ENCODE data around the gene BAHCC1.

The BAHCC1 gene

GRCh38 chr17:81368161-81369022 lies 26.9 kb upstream of the BAHCC1 start:
- no peaks in the 10 kb centered on the region for H3K4me1 ChIP-seq (ENCODE audit: control insufficient read depth, insufficient read depth, low read length, unreplicated experiment)
- no peak overlapping the region for H3K27ac ChIP-seq (ENCODE audit: low read depth, low read length)
- H3K4me3 ChIP-seq (ENCODE audit: low read depth, low read length): no peak overlapping the region
- no peaks in the 10 kb centered on the region for H3K79me2 ChIP-seq (ENCODE audit: control insufficient read depth, insufficient read depth, low read length, unreplicated experiment)
- H3K36me3 ChIP-seq (ENCODE audit: insufficient read depth, low read length): no peaks in the 10 kb centered on the region
- no peak overlapping the region for H2AFZ ChIP-seq (ENCODE audit: low read length, unreplicated experiment)
- H3K27me3 ChIP-seq (ENCODE audit: insufficient read depth, low read length): no peaks in the 10 kb centered on the region

- Histone ChIP-seq H3K27ac (ENCODE audit: low read depth, low read length) (no peak overlapping the region), H3K36me3 (ENCODE audit: insufficient read depth, low read length) (no peaks in the 10 kb centered on the region), H3K4me1 (ENCODE audit: control insufficient read depth, insufficient read depth, low read length, unreplicated experiment) (no peaks in the 10 kb centered on the region), H2AFZ (ENCODE audit: low read length, unreplicated experiment) (no peak overlapping the region), H3K4me3 (ENCODE audit: low read depth, low read length) (no peak overlapping the region), H3K79me2 (ENCODE audit: control insufficient read depth, insufficient read depth, low read length, unreplicated experiment) (no peaks in the 10 kb centered on the region), H3K27me3 (ENCODE audit: insufficient read depth, low read length) (no peaks in the 10 kb centered on the region)
These were observed 25.0 kb upstream of the BAHCC1 start for GRCh38 chr17:81370294-81370693.

- Histone ChIP-seq H3K36me3 (ENCODE audit: insufficient read depth, low read length) (no peaks in the 10 kb centered on the region), H3K79me2 (ENCODE audit: control insufficient read depth, insufficient read depth, low read length, unreplicated experiment) (no peaks in the 10 kb centered on the region), H3K27ac (ENCODE audit: low read depth, low read length) (no peak overlapping the region), H3K4me1 (ENCODE audit: control insufficient read depth, insufficient read depth, low read length, unreplicated experiment) (no peaks in the 10 kb centered on the region), H3K4me3 (ENCODE audit: low read depth, low read length) (no peak overlapping the region), H2AFZ (ENCODE audit: low read length, unreplicated experiment) (no peak overlapping the region), H3K27me3 (ENCODE audit: insufficient read depth, low read length) (no peaks in the 10 kb centered on the region)
These were observed 23.1 kb upstream of the BAHCC1 start for GRCh38 chr17:81371910-81372760.

DNA sequence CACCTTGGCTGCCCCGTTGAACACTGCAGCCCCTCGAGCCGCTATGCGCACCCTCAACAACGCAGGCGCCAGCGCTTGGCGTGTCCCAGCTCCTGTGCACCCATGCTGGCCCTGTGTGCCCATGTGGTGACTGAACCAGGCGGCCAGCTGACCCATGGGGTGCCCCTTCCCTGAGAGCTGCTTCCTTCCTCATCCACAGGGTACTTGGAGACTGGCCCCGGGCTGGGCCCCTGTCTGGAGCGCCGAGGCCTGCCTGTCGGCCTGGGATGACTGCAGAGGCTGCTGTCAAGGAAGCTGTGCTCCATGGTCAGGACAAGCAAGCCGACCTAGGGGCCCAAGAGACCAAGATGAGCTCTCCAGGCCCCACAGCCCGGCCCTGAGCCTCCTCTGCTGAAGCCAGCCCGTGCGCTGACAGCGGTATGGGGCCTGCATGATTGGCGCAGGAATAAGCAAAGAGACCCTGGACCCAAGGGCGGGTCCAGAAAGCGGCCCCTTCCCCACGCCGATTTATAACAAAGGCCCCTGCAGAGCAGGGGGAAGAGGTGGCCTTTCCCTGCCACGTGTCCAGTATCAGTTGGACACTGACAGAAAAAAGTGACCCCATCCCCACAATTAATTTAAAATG lies 21.6 kb upstream of the BAHCC1 start:
- Histone ChIP-seq H3K4me3 (ENCODE audit: low read depth, low read length) (no peak overlapping the region), H3K27me3 (ENCODE audit: insufficient read depth, low read length) (no peaks in the 10 kb centered on the region), H3K79me2 (ENCODE audit: control insufficient read depth, insufficient read depth, low read length, unreplicated experiment) (no peaks in the 10 kb centered on the region), H3K4me1 (ENCODE audit: control insufficient read depth, insufficient read depth, low read length, unreplicated experiment) (no peaks in the 10 kb centered on the region), H3K36me3 (ENCODE audit: insufficient read depth, low read length) (no peaks in the 10 kb centered on the region), H3K27ac (ENCODE audit: low read depth, low read length) (no peak overlapping the region), H2AFZ (ENCODE audit: low read length, unreplicated experiment) (no peak overlapping the region)

- Histone ChIP-seq H3K4me1 (ENCODE audit: control insufficient read depth, insufficient read depth, low read length, unreplicated experiment) (no peaks in the 10 kb centered on the region), H3K27ac (ENCODE audit: low read depth, low read length) (no peak overlapping the region), H3K79me2 (ENCODE audit: control insufficient read depth, insufficient read depth, low read length, unreplicated experiment) (no peaks in the 10 kb centered on the region), H3K27me3 (ENCODE audit: insufficient read depth, low read length) (no peaks in the 10 kb centered on the region), H2AFZ (ENCODE audit: low read length, unreplicated experiment) (no peak overlapping the region), H3K4me3 (ENCODE audit: low read depth, low read length) (no peak overlapping the region), H3K36me3 (ENCODE audit: insufficient read depth, low read length) (no peaks in the 10 kb centered on the region)
These were observed 20.4 kb upstream of the BAHCC1 start for GRCh38 chr17:81374890-81375289.

GRCh38 chr17:81376946-81377714 lies 18.1 kb upstream of the BAHCC1 start:
- H3K4me1 ChIP-seq (ENCODE audit: control insufficient read depth, insufficient read depth, low read length, unreplicated experiment): no peaks in the 10 kb centered on the region
- H3K36me3 ChIP-seq (ENCODE audit: insufficient read depth, low read length): no peaks in the 10 kb centered on the region
- no peaks in the 10 kb centered on the region for H3K79me2 ChIP-seq (ENCODE audit: control insufficient read depth, insufficient read depth, low read length, unreplicated experiment)
- H3K27ac ChIP-seq (ENCODE audit: low read depth, low read length): no peak overlapping the region
- no peak overlapping the region for H3K4me3 ChIP-seq (ENCODE audit: low read depth, low read length)
- H2AFZ ChIP-seq (ENCODE audit: low read length, unreplicated experiment): no peak overlapping the region
- H3K27me3 ChIP-seq (ENCODE audit: insufficient read depth, low read length): no peaks in the 10 kb centered on the region

- Histone ChIP-seq H2AFZ (ENCODE audit: low read length, unreplicated experiment) (no peak overlapping the region), H3K36me3 (ENCODE audit: insufficient read depth, low read length) (no peaks in the 10 kb centered on the region), H3K27ac (ENCODE audit: low read depth, low read length) (no peak overlapping the region), H3K4me3 (ENCODE audit: low read depth, low read length) (no peak overlapping the region), H3K79me2 (ENCODE audit: control insufficient read depth, insufficient read depth, low read length, unreplicated experiment) (no peaks in the 10 kb centered on the region), H3K4me1 (ENCODE audit: control insufficient read depth, insufficient read depth, low read length, unreplicated experiment) (no peaks in the 10 kb centered on the region), H3K27me3 (ENCODE audit: insufficient read depth, low read length) (no peaks in the 10 kb centered on the region)
These were observed 16.2 kb upstream of the BAHCC1 start for GRCh38 chr17:81378941-81379511.

DNA sequence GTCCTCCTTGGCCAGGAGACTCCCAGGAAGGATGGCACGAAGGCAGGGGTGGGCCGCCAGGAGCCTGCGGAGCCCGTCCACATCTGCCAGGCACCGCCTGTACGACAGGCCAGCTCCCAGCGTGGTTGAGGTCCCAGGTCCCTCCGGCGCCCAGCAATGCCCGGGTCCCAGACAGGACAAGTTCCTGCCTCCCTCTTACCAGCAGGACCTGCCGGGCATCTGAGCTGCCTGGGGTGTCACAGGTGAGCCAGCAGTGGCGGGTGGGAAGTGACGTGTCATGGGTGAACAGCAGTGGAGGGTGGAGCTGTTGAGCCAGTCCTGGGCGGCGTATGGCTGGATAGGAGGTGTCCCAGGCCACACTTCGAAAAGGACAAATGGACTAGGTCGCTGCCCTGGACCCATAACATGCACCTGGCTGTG lies 15.7 kb upstream of the BAHCC1 start:
- Histone ChIP-seq H3K27me3 (ENCODE audit: insufficient read depth, low read length) (no peaks in the 10 kb centered on the region), H2AFZ (ENCODE audit: low read length, unreplicated experiment) (no peak overlapping the region), H3K27ac (ENCODE audit: low read depth, low read length) (no peak overlapping the region), H3K79me2 (ENCODE audit: control insufficient read depth, insufficient read depth, low read length, unreplicated experiment) (no peaks in the 10 kb centered on the region), H3K4me1 (ENCODE audit: control insufficient read depth, insufficient read depth, low read length, unreplicated experiment) (no peaks in the 10 kb centered on the region), H3K36me3 (ENCODE audit: insufficient read depth, low read length) (no peaks in the 10 kb centered on the region), H3K4me3 (ENCODE audit: low read depth, low read length) (no peak overlapping the region)

GRCh38 chr17:81380131-81380530 lies 15.1 kb upstream of the BAHCC1 start:
- Histone ChIP-seq H3K4me3 (ENCODE audit: low read depth, low read length) (no peak overlapping the region), H3K27me3 (ENCODE audit: insufficient read depth, low read length) (no peaks in the 10 kb centered on the region), H3K4me1 (ENCODE audit: control insufficient read depth, insufficient read depth, low read length, unreplicated experiment) (no peaks in the 10 kb centered on the region), H3K36me3 (ENCODE audit: insufficient read depth, low read length) (no peaks in the 10 kb centered on the region), H3K27ac (ENCODE audit: low read depth, low read length) (no peak overlapping the region), H2AFZ (ENCODE audit: low read length, unreplicated experiment) (no peak overlapping the region), H3K79me2 (ENCODE audit: control insufficient read depth, insufficient read depth, low read length, unreplicated experiment) (no peaks in the 10 kb centered on the region)
